Endothelial cell of umbilical vein (primary cell): ENCODE data around the gene ANO1.

Experiments used
- EZH2 ChIP-seq: IDR thresholded peaks from 2 replicates; pipeline ENCODE4 v1.6.1; 2012; ENCODE audit warnings: borderline replicate concordance, low read depth, mild to moderate bottlenecking, moderate library complexity, low read length, inconsistent platforms; ENCODE audit not compliant: severe bottlenecking
- GATA2 ChIP-seq: IDR thresholded peaks from 2 replicates; pipeline ENCODE4 v1.7.0; 2011; ENCODE audit warnings: low read depth, mild to moderate bottlenecking, moderate library complexity, mixed read lengths, low read length; ENCODE audit not compliant: insufficient read length, insufficient read depth
- POLR2A ChIP-seq: IDR thresholded peaks from 2 replicates; pipeline ENCODE4 v1.6.1; 2012; ENCODE audit warnings: low read depth, mild to moderate bottlenecking, control low read depth, low read length
- POLR2AphosphoS5 ChIP-seq: IDR thresholded peaks from 2 replicates; pipeline ENCODE4 v1.6.1; 2012; ENCODE audit warnings: low read depth, mild to moderate bottlenecking, control low read depth, low read length, moderate library complexity; ENCODE audit not compliant: insufficient read depth
- TF ChIP-seq, protein P1 (sequence below), 2 donors: IDR thresholded peaks; 1 replicate in 1 of 2; 2 replicates in 1 of 2; pipeline ENCODE4 v1.5.1; 2011; ENCODE audit warnings: low read length in 2 of 2, mild to moderate bottlenecking in 2 of 2, moderate library complexity in 2 of 2, control low read depth in 1 of 2, inconsistent platforms in 1 of 2, low read depth in 1 of 2; ENCODE audit not compliant: insufficient read depth in 1 of 2; ENCODE audit errors: extremely low read depth in 1 of 2
- TF ChIP-seq, protein P2 (sequence below): IDR thresholded peaks from 2 replicates; pipeline ENCODE4 v1.6.1; 2011; ENCODE audit not compliant: insufficient read depth, insufficient read length

DNA sequence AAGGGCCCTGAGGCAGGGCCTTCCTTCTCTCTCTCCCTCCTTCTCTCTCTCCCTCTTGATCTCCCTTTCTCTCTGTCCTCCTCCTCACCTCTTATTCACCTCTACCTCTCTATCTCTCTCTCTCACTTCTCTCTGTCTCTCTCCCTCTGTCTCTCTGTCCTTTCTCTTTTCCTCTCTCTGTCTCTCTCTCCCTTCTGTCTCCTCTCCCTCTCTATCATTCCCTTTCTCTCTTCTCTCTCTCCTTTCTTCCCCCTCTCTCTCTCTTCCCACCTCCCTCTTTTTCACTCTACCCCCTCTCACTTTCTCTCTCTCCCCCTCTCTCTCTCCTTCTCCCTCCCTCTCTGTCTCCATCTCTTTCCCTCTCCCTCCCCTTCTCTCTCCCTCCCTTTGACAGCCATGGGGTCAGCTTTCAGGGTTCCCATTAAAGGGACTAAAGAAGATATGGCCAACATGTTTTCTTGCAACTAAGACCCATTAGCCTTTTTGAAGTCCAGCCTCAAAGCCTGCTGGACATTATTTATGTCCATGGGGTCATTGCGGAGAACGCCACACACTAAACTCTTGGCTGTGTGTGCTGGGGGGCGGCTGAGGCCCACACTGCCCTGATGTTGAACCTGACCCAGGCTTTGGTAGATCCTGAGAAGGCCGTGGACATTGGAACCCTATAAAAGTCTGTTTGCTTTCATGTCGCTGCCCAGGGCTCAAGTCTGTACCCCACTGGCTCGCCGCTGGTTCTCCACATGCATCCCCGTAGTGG is 15.0 kb downstream of the ANO1 start:
- TF ChIP-seq, protein P1, sequence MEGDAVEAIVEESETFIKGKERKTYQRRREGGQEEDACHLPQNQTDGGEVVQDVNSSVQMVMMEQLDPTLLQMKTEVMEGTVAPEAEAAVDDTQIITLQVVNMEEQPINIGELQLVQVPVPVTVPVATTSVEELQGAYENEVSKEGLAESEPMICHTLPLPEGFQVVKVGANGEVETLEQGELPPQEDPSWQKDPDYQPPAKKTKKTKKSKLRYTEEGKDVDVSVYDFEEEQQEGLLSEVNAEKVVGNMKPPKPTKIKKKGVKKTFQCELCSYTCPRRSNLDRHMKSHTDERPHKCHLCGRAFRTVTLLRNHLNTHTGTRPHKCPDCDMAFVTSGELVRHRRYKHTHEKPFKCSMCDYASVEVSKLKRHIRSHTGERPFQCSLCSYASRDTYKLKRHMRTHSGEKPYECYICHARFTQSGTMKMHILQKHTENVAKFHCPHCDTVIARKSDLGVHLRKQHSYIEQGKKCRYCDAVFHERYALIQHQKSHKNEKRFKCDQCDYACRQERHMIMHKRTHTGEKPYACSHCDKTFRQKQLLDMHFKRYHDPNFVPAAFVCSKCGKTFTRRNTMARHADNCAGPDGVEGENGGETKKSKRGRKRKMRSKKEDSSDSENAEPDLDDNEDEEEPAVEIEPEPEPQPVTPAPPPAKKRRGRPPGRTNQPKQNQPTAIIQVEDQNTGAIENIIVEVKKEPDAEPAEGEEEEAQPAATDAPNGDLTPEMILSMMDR (IDR thresholded peaks at IDR 0.05; ENCODE audit: extremely low read depth in 1 of 2, insufficient read depth in 1 of 2, low read depth in 1 of 2, low read length in 2 of 2) = no peak
- TF ChIP-seq POLR2AphosphoS5 (no peak), EZH2 (no peak), POLR2A (no peak), GATA2 (no peak)
- TF ChIP-seq, protein P2, sequence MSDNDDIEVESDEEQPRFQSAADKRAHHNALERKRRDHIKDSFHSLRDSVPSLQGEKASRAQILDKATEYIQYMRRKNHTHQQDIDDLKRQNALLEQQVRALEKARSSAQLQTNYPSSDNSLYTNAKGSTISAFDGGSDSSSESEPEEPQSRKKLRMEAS = no peak
